HG02885 (cell line): Measurements from ENCODE around the gene TAS1R1.

Experiments
- ATAC-seq: cut with Tn5 transposase; IDR thresholded peaks from one replicate; pipeline ENCODE4 v1.9.1; 2021; ENCODE audit warnings: mild to moderate bottlenecking; ENCODE audit not compliant: unreplicated experiment, poor library complexity

TAS1R1 gene

DNA sequence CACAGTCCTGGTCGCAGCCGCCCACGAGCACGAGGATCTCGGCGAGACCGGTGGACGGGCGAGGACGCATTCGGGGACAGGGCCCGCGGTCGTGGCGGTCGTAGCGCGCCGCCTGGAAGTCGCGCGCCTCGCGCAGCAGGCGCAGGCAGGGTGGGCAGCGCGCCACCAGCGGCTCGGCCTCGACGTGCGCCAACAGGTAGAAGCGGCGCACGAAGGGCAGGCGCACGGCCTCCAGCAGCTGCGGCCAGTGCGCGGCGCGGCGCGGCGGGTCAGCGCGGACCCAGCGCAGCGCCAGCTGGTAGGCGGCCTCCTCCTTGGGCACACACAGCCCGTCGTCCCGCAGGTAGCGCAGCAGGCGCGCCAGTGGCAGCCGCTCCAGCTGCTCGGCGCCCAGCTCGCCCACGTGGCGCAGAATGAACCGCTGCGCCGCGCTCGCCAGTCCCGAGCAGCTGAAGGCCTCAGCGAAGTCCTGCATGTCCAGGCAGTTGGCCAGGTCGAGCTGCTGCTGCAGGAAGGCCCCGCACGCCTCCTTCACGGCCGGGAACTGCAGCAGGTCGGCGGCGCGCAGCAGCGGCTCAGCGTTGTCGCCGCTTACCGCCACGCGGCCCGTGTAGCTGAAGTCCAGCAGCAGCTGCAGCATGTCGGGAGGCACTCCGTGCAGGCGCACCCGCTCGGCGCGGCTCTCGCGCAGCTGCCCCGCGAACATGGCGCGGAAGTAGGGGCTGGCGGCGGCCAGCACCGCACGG, 47.0 kb downstream of the TAS1R1 start:
- ATAC-seq = peak; percentile 10

DNA sequence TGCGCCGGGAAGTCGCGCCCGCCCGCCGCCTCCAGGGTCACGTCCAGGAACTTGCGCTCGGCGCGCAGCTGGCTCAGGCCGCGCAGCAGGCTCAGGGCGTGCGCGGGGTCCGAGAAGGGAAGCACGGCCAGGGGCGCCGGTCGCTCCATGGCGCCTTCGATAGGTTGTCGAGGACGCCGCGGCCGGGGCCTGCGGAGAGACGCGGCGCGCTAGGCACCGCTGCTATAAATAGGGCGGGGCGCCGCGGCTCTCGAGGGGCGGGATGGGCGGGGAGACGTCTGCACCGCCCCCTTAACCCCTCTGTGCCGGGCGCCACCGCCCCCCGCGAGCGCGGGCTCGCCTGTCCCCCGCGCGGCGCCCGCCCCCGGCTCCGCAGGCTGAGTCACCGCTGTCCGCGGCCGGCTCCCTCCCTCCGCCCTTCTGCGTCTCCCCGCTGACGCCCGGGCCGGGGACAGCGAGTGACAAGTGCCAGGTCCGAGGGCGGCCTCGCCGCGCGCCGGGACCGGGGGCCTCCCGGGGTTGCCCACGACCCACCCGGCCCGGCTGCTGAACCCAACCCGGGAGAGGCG, 47.6 kb downstream of the TAS1R1 start, which contains the start of gene KLHL21:
TSS of gene KLHL21 (minus strand) at position 201 of the 569 bp plus-strand sequence. CDS start at position 149, 52 bp downstream.
- ATAC-seq = peak; percentile 62

DNA sequence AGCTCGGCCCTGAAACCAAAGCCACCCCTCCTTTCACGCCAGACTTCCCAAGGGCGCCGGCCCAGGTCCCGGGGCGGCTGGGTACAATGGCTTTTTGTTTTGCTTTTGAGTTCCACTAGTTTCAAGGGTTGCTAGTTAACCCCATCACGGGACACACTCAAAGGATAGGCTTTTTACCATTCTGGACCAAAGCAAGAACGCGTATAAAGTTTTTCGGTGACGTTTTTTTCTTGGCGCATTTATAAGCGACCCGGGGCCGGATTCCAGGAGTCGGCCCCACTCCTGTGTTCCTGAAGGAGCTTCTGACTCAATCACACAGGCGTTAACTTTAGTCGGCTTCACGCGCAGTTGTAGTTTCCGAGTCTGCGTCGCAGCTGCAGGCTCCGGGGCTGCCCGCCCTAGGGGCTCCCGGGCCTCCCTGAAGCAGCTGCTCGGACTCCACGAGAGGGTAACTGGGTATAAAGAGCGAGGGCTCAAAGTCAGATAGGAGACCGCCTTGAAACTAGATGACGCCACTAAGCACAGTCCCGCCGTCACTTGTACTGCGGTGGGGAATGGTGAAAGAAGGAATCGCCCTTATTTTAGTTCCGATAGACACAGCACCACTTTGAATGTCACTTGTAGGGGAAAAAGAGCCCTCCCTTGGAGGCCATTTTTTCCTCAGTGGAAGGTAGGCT, 48.3 kb downstream of the TAS1R1 start:
- peak; percentile 10 for ATAC-seq

DNA sequence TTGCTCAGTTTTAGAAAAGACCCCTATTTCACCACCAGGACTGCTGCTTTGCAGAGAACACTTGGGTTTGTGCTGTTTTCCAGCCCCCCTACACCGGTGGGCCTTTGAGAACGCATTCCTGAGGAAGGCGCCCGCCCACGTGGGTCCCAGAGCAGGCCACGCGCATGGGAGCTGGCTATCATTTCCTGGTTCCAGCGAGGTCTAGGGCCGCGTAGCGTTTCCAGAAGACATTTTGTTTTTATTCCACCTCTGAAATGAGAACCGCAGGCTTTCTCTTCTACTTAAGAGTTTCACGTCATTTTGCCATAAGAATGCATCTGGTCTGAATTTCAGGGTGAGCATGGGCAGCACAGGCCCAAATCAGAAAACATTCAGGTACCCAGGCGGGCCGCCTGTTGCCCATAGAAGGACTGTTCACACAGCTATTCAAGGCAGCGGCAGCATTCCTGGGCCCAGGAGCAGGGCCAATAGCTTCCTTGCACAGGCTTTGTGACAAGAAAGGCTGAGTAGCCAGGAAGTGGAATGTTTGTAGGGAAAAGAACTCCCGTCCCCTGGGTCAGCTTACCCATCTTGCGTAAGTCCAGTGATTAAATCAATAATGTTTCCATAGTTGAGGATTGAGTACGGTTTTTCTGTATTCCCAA, 48.9 kb downstream of the TAS1R1 start:
- no peak for ATAC-seq

DNA sequence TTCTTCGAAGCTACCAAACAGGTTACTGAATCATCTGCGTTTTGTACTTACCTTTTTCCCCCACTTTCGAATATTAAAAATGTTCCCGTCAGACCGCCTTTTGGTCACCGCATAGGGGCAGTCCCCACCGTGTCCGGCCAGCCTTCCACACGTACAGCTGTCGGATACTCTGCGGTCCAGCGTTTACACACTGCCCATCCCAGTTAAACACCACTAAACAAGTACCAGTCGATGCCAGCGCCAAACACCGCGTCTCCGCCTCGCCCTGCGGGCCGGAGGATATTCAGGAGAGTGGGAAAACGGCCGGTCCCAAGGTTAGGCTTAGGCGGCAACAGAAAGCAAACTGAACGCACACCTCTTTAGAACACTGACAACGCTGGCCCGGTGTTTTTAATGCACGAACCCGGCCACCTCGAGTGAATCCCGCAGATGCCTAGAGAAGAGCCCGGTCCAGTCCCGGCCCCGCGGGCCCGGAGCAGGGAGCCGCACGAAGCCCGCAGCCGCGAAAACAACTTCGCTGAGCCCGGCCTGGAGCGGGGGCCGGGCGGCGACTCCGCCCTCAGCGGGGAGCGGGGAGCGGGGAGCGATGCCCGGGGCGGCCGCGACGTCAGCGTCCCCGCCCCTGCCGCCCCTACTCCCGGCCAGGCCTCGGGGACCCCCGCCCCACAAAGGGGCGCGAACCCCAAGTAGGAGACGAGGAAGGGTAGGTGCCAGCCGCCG, 57.7 kb downstream of the TAS1R1 start:
- ATAC-seq = peak; percentile 41

DNA sequence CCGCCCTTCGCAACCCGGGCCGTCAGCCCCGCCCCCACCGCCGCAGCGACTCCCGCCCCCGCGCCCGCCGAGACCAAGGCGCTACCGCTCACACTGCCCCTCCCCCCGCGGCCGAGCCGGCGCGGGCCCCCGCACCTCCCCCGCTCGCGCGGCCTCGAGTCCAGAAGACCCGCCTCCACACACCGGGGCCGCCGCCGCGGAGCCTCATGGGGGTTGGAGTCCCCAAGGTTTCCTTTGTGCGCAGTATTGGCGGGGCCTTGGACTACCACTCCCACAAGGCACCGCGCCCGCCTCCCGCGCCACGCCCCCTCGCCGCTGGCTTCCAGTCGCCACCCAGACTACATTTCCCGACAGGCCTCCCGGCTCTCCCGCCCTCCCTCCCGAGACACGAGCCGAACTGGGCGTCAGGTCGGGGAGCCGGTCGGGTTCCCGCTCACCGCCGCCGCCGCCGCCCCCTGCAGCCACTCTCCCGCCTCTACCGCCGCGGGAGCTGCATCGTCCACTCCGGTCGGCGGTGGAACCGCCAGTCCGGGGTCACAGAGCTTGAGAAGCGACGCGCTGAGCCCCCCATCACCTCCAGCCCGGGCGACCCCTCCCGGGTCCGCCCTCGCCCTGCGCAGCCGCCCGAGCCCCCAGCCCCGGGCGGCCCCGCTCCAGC, 58.4 kb downstream of the TAS1R1 start, which contains the start of gene PHF13:
TSS of gene PHF13 (plus strand) at position 371 of the 658 bp plus-strand sequence. CDS start 336 bp downstream, outside the sequence.
- ATAC-seq = peak; percentile 89

DNA sequence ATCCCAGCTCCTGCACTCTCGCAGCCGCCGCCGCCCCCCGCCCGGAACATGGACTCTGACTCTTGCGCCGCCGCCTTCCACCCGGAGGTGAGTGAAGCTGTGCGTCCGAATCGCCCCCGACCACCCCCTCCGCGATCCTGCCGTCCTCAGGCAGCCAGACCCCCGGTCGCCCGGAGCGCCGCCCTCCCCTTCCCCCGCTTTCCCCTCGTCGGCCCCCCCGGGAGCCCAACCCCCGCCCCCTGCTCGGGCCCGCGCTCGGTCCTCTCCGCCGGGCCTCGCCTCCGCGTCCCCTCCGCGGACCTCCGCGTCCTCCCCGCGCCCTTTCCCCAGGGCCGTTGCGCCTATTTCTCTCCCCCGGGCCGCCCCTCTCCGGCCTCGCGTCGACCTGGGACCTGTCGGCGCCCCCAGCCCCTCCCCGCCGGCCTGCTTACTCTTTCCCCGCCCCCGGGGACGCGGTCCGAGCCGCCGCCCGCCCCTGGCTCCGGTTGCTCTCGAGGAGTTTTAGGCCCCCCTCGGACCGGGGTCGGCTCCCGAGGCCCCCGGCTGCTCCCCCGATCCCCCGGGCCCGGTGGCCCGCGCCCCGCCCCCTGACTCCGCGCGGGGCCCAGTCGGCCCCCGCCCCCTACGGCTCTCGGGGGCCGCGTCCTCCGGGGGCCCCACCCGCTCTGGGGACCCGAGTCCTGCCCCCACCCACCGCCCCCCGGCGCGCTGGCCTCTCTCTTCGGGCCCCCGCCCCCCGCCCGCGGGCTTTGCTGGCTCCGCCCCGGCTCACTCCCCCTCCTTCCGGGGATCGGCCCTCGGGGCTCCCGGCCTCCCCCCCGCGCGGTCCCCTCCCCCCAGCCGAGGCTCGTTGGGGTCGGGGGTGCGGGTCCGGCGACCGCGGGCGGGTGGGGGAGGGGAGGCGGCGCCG, 59.2 kb downstream of the TAS1R1 start:
- no peak for ATAC-seq

DNA sequence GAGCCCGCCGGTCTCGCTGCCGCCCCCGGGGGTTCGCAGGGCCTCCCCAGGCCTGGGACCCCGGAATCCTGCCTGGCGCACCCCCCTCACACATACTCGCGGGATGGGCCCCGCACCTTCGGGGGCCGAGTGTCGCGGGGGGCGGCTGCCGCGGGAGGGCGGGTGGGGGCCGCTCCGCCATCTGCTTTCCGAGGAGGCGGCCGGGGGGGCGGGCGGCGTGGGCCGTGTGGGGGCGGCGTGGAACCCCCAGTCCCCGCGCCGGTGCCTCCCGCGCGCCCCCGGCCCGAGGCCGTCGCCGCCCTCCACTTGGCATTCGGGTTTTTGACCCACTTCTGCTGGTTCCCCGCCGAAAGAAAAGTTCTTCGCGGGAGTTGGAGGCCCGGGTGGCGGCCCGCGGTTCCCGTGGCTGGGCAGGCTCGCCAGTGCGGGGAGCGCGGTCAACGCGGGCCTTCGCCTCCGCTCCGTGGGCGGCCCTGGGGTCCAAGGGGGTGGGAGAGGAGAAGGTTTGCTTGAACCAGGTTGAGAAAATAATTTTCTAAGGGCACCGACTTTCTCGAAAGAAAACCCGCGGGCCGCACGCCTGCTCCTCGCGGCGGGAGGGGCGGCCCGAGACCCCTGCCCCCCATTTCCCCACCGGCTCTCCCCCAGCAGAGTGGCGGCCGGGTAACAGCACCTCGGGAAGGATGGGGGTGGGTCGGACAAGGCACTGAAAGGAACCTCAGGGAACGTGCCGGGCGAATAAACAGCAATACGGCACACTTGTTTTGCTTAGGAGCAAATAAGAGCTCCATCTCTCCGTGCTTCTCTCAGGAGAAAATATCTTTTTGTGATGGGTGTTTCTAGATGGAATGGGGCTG, 60.0 kb downstream of the TAS1R1 start:
- ATAC-seq = no peak

DNA sequence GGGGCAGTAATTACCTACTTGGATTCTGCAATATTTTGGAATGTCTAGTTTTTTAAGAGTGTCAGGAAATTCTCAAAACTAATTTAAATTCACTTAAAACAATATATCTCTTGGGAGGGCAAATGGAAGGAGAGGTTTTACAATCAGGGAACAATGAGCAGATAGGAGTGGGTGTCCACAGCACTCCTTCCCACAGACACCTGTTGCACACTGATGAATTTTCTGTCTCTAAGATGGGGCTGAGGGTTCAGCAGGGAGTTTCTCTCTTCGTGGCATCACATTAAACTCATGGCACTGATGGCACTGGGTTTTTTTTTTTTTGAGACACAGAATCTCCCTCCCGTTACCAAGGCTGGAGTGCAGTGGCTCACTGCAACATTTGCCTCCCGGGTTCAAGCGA, 63.9 kb downstream of the TAS1R1 start:
- ATAC-seq = no peak

DNA sequence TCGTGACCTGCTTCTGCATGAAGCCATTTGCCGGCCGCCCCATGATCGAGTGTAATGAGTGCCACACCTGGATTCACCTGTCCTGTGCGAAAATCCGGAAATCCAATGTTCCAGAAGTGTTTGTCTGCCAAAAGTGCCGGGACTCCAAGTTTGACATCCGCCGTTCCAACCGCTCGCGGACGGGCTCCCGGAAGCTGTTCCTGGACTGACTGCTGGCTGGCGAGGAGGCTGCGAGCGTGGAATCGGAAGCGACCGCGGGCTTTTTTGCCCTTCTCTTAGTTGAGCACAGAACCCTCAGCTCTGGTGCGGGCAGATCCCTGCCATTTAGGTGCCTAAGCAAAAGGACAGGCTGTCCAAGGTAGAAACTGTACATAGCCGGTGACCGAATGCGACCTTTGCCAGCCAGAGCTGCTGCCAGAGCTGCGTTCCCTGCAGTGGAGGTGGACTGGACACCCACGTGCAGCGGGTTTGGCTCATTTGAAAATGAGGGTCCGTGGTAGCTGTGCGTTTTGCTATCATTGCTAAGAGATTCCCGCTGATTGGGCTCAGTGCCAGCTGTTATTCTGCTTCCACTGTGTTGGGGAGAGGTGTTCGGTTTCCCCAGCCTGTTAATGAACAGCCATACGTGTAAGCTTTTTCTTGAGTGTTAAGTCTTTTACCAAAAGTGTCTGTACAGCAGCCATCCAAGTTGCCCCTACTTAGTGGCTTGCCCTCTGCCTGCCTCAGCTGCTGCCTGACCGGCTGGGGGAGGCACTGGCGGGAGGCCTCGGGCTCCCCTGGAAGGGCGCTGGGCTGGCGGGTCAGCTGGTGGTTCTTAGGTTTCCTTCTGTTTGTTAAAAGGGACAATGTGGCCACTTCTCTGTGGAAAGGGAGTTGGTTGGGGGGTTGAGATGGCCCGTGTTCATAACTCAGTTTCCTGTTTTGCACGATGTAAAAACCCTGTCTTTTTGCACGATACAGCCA, 66.6 kb downstream of the TAS1R1 start:
- no peak for ATAC-seq

DNA sequence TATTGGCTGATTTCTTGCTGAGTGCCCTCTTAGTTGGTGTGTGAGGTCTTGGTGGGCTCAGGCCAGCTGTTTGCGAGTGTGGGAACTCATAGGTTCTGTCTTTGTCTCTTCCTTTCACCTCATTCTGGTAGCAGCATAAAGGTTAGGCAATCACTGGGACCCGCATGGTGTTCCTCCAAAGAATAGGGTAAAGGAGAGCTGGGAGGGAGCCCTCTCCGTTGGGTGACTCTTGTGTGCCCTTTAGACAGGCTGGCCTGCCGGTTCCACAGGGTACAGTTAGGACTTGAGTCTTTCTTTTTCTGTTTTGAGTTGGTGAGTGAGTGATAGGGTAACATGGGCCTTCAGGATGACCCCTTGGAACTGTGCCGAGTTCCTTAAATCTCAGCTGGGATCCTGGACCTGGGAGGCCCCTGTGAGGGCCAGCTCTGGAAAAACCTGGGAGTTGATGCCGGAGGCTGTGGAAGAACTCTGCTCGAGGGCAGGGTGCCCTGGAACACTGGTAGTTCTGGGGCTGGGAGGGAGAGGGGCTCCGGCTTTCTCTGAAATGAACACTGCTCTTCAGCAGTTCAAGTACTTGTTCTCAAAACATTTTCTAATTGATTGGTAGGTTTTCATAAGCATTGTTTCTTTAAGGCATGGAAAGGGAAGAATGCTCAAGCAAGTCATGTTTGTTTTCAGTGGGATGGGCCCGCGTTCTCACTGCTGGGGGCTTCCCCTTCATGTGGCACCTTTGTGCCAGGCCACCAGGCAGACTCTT, 67.5 kb downstream of the TAS1R1 start:
- no peak for ATAC-seq

DNA sequence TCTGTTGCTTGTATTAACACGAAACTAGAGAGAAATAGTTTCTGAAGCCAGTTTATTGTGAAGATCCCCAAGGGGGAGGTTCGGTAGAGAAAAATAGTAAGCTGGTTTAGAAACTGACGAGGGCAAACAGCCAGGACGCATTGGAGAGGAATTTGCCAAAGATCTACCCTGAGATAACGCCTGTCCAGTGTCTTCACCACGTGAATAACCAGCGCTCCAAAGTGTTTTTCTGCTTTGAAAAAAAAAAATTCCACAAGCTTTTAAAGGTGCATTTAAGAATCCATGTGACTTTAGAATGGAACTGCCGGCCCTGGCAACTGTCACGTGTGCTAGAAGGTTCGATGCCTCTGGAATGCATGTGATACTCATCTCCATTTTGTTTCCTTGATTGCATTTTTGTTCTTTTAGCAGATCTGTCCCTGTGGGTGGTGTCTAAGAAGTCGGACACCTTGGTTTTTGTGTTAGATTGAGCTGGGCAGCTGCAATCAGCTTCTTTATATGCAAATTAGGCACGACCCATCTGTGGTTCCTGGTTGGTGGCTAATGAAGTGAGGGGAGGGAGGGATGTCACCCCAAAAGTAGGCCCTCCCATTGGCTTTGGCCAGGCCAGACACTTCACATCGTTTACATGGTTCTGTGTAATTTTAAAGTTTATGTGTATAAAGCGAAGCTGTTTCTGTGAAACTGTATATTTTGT, 68.3 kb downstream of the TAS1R1 start:
- no peak for ATAC-seq

DNA sequence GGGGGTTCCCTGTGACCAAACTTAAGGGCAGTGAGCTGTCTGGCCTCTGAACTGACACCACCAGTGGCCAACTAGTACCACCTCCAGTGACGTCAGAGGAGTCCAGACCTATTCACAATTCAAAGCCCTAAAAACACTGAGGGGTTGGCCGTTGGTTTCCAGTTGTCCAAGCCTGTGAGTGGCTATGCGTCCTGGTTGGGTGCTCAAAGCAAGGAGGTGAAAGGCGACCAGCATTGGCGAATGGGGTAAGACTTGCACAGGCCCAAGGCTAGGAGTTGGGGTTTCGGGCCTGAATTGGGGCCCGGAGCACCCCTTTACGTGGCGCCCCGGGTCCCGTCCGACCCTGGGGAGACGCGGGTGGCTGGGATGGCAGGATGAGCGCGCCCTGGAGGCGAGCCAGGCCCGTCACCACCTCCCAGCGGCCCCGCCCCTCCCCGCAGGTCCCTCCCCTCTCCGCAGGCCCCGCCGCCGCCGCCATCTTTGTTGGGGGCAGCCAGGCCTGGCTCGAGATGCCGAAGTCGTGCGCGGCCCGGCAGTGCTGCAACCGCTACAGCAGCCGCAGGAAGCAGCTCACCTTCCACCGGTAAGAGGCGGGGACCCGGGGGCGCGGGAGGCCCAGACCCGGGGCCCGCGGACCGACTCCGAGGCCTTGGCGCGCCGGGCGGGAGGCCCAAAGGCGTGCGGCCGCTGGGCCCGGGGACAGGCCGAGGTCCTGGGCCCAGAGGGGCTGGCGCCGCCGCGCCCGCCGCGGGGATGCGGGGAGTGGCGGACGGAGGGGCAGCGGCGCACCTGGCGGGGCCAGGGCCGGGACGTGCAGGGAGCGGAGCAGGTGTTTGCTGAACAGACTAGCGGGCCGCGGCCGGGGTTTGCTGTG, 69.8 kb downstream of the TAS1R1 start, which contains the start of gene THAP3:
TSS of gene THAP3 (plus strand) at position 159 of the 874 bp plus-strand sequence. CDS start at position 510, 351 bp downstream.
- ATAC-seq = peak; percentile 88

DNA sequence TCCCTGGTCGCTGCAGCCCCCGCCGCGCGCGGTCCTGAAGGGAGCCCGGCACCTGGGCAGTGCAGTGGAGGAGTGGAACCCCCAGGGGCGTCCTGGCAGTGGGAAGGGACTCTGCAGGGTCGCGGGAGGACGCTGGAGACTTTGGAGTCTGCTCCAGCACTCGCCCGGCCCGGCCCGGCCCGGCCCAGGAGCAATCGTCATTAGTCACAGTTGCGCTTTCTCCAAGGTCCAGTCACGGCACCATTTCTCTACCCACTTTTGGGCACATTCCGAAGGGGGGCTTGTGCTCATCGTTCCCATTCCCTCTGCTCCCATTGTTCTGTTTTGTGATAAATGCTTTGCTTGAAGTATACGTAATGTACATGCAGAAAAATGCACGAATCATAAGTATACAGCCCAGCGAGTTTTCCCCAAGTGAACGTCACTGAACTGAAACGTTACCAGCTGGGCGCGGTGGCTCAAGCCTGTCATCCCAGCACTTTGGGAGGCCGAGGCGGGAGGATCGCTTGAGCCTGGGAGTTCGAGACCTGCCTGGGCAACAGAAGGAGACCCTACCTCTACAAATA, 70.6 kb downstream of the TAS1R1 start:
- peak; percentile 17 for ATAC-seq
